Pancreas (tissue), 10 donors: Measurements from ENCODE around the gene AFF3. TPM values are rescaled to one million over a fixed set of nuclear protein-coding genes. Genes with fewer than 3 reads are reported as not detected.

Experiments used
- ATAC-seq, 4 donors: fragments of 200-7000 bp; cut with Tn5 transposase; one replicate each; pipeline versions ENCODE4 v1.8.0 to v1.9.1; 2020; ENCODE audit warnings: mild to moderate bottlenecking in 4 of 4, moderate library complexity in 4 of 4
- DNase-seq, 6 donors: peaks; one replicate each; pipeline ENCODE4 v3.0.0-alpha.2; 2020
- FAIRE-seq: peaks from 2 replicates; lab custom pipeline; 2012; peaks lifted over from hg19 to GRCh38; lab: Jason Lieb, UNC
- H3K27ac ChIP-seq, 4 donors: fragments of 200-600 bp; sonication (generic); 1 replicate in 3 of 4; 2 replicates in 1 of 4; pipeline versions ENCODE4 v1.5.0 to v1.8.0; 2020
- H3K27me3 ChIP-seq, 4 donors: fragments of 200-600 bp; one replicate each; pipeline ENCODE4 v1.8.0; 2021
- H3K36me3 ChIP-seq, 3 donors: fragments of 200-600 bp; sonication (generic) in 1 of 3; one replicate each; pipeline versions ENCODE4 v1.5.0 to v1.8.0; 2020 to 2021
- H3K4me1 ChIP-seq, 3 donors: fragments of 200-600 bp; one replicate each; pipeline ENCODE4 v1.8.0; 2021
- H3K4me3 ChIP-seq, 4 donors: fragments of 200-600 bp; sonication (generic) in 2 of 4; one replicate each; pipeline versions ENCODE4 v1.5.0 to v1.8.0; 2020 to 2021
- H3K9me3 ChIP-seq, 4 donors: fragments of 200-600 bp; one replicate each; pipeline ENCODE4 v1.8.0; 2021
- CTCF ChIP-seq, 4 donors: fragments of 200-600 bp; sonication (generic) in 3 of 4; IDR thresholded peaks; one replicate each; pipeline versions ENCODE4 v1.5.0 to v1.8.0; 2021; ENCODE audit warnings: antibody characterized with exemption in 4 of 4
- WGBS, 2 donors: extraction: QIAGEN DNeasy Blood & Tissue Kit; methylation state at CpG; one replicate each; pipeline ENCODE4 v1.1.7; 2013; 5-methylcytosine and 5-hydroxymethylcytosine counted together
- intact Hi-C, 3 donors: fragments of 100-400 bp; cut with DNase I; formaldehyde crosslinking; loops; one replicate each; pipeline versions ENCODE4 v1.11.1 to v1.14.2; 2022
- polyA plus RNA-seq, 2 donors: library from polyadenylated mRNA; stranded (reverse); fragments of 200-250 nt; gene quantifications; one replicate each; pipeline ENCODE4 v1.2.3, GENCODE V29; 2013
- total RNA-seq, 6 donors: library from RNA; stranded (reverse); fragmentation: NEBNext Ultra II Directional in 4 of 6; extraction: Animal tissue kit (Norgen Biotek cat#: 25700) in 4 of 6; gene quantifications; one replicate each; pipeline versions ENCODE4 v1.2.1 to v1.2.4, GENCODE V29; 2021 to 2023
- donor health status: healthy with polysubstance abuse.
- donor health status: DM: no; HTN: no; CAD: no; lungs with moderate emphysema.
- donor health status: DM: no; HTN: no; CAD: no.
- donor health status: control.
- donor health status: control.
- donor health status: Bipolar disorder and iron deficiency.
- donor health status: DM: yes; HTN: yes; CAD: no.
- donor health status: DM: no; HTN: no; CAD: no.
- donor health status: DM: no; HTN: no; CAD: no.
- donor health status: DM: yes; HTN: yes; CAD: no.

The AFF3 gene
- total and polyA plus RNA-seq, 8 donors: 0.19 to 1.1 (median 0.54) TPM

GRCh38 chr2:99652862-99653261 is 489.5 kb downstream of the AFF3 start:
- FAIRE-seq: no peak

GRCh38 chr2:99651930-99652670 is 490.3 kb downstream of the AFF3 start:
- H3K9me3 ChIP-seq: no peaks in the 10 kb centered on the region
- H3K27ac ChIP-seq: no peak overlapping the region
- H3K4me1 ChIP-seq: no peaks in the 10 kb centered on the region
- FAIRE-seq (no peak), ATAC-seq (no peak), DNase-seq (no peak)
- no peak for TF ChIP-seq CTCF (IDR thresholded peaks at IDR 0.05)
- 87 to 93% methylated on average over 9 of the region's 9 CpGs for WGBS, 2 donors
- no peaks in the 10 kb centered on the region for H3K36me3 ChIP-seq
- H3K4me3 ChIP-seq: no peak overlapping the region
- intact Hi-C loops: no loop called here
- H3K27me3 ChIP-seq: no peaks in the 10 kb centered on the region

More at GRCh38 chr2:99652862-99653261, 489.5 kb downstream of the AFF3 start:
- no peaks in the 10 kb centered on the region for H3K4me1 ChIP-seq
- WGBS, 2 donors: 94 to 95% methylated on average over 8 of the region's 8 CpGs
- TF ChIP-seq CTCF (IDR thresholded peaks at IDR 0.05): no peak
- no peaks in the 10 kb centered on the region for H3K27me3 ChIP-seq
- H3K4me3 ChIP-seq: no peak overlapping the region
- intact Hi-C loops: no loop called here
- no peaks in the 10 kb centered on the region for H3K36me3 ChIP-seq
- no peaks in the 10 kb centered on the region for H3K9me3 ChIP-seq
- ATAC-seq (no peak), DNase-seq (no peak)
- no peak overlapping the region for H3K27ac ChIP-seq

- no peak for TF ChIP-seq CTCF (IDR thresholded peaks at IDR 0.05)
- ATAC-seq (no peak), FAIRE-seq (no peak), DNase-seq (no peak)
- Histone ChIP-seq H3K27ac (no peak overlapping the region), H3K27me3 (no peaks in the 10 kb centered on the region), H3K4me3 (no peak overlapping the region), H3K4me1 (no peaks in the 10 kb centered on the region), H3K36me3 (no peaks in the 10 kb centered on the region), H3K9me3 (no peaks in the 10 kb centered on the region)
- intact Hi-C loops: no loop called here
- WGBS, 2 donors: 65 to 72% methylated on average over 13 of the region's 13 CpGs
Measured at GRCh38 chr2:99648906-99649789, 493.2 kb downstream of the AFF3 start.

- ATAC-seq (peak in 3 of 4 donors; percentile 40 to 64 (median 43)), DNase-seq (no peak), FAIRE-seq (no peak)
- Histone ChIP-seq H3K27ac (no peak overlapping the region), H3K4me3 (no peak overlapping the region), H3K9me3 (no peaks in the 10 kb centered on the region), H3K27me3 (no peaks in the 10 kb centered on the region), H3K36me3 (no peaks in the 10 kb centered on the region), H3K4me1 (no peaks in the 10 kb centered on the region)
- intact Hi-C loops: no loop called here
- TF ChIP-seq CTCF (IDR thresholded peaks at IDR 0.05): no peak
- 47 to 48% methylated on average over 4 of the region's 4 CpGs for WGBS, 2 donors
Measured at GRCh38 chr2:99648178-99648844, 494.1 kb downstream of the AFF3 start.
